Lung (tissue), 12 donors: ENCODE measurements around the gene SSU72. TPM values are rescaled to one million over a fixed set of nuclear protein-coding genes. Genes with fewer than 3 reads are reported as not detected.
"Not testable (repeated sequence)": the region's sequence is repeated elsewhere in the genome, so short reads cannot be mapped to it uniquely, and the experiment has no call there.

Experiments used
- ATAC-seq: fragments of 200-7000 bp; cut with Tn5 transposase; one replicate; pipeline ENCODE4 v1.9.1; 2020; ENCODE audit warnings: moderate number of reproducible peaks; ENCODE audit not compliant: insufficient read depth, low FRiP score
- DNase-seq, 3 donors: peaks; one replicate each; pipeline ENCODE4 v3.0.0-alpha.2; 2013 to 2017
- H3K27ac ChIP-seq, 2 donors: one replicate each; pipeline ENCODE4 v1.5.1; 2013; ENCODE audit warnings: mild to moderate bottlenecking in 2 of 2, moderate library complexity in 2 of 2, control low read depth in 1 of 2, inconsistent platforms in 1 of 2, low read depth in 1 of 2, low read length in 1 of 2
- H3K27me3 ChIP-seq, 3 donors: one replicate each; pipeline ENCODE4 v1.5.1; 2013; ENCODE audit warnings: low read length in 2 of 3; ENCODE audit not compliant: control insufficient read depth in 3 of 3, insufficient read depth in 3 of 3
- H3K36me3 ChIP-seq, 4 donors: one replicate each; pipeline ENCODE4 v1.5.1; 2013; ENCODE audit warnings: low read length in 4 of 4, mild to moderate bottlenecking in 1 of 4, moderate library complexity in 1 of 4; ENCODE audit not compliant: control insufficient read depth in 4 of 4, insufficient read depth in 4 of 4
- H3K4me1 ChIP-seq, 5 donors: one replicate each; pipeline ENCODE4 v1.5.1; 2013; ENCODE audit warnings: low read length in 5 of 5, mild to moderate bottlenecking in 2 of 5, moderate library complexity in 1 of 5; ENCODE audit not compliant: control insufficient read depth in 5 of 5, insufficient read depth in 5 of 5
- H3K4me3 ChIP-seq: one replicate; pipeline ENCODE4 v1.5.1; 2013; ENCODE audit warnings: mild to moderate bottlenecking, control low read depth, moderate library complexity
- H3K9ac ChIP-seq, 2 donors: one replicate each; pipeline ENCODE4 v1.5.1; 2013; ENCODE audit warnings: low read length in 2 of 2, control low read depth in 1 of 2; ENCODE audit not compliant: insufficient read depth in 1 of 2
- H3K9me3 ChIP-seq, 4 donors: one replicate each; pipeline ENCODE4 v1.5.1; 2013; ENCODE audit warnings: low read length in 3 of 4, mild to moderate bottlenecking in 1 of 4, moderate library complexity in 1 of 4; ENCODE audit not compliant: control insufficient read depth in 4 of 4, insufficient read depth in 3 of 4
- CTCF ChIP-seq: IDR thresholded peaks from 2 replicates; pipeline ENCODE4 v1.5.1; 2012; ENCODE audit warnings: mild to moderate bottlenecking; ENCODE audit errors: control extremely low read depth, extremely low read depth
- WGBS, 2 donors: extraction: QIAGEN DNeasy Blood & Tissue Kit; methylation state at CpG; one replicate each; pipeline ENCODE4 v1.1.7; 2013; 5-methylcytosine and 5-hydroxymethylcytosine counted together
- polyA plus RNA-seq, 2 donors: library from polyadenylated mRNA; stranded (reverse); fragments of 200-250 nt; gene quantifications; one replicate each; pipeline ENCODE4 v1.2.1, GENCODE V29; 2013
- total RNA-seq, 2 donors: library from RNA; depleted of rRNA in 1 of 2; stranded (reverse); fragments of >200 nt in 1 of 2; gene quantifications; one replicate each; pipeline ENCODE4 v1.2.1, GENCODE V29; 2014 to 2021
- donor health status: control.
- donor health status: control.
- donor health status: Bipolar disorder and iron deficiency.
- donor health status: healthy.
- donor health status: DM: yes; HTN: yes; CAD: no.

The SSU72 gene
- total and polyA plus RNA-seq, 4 donors, result 63.7 to 128 (median 100) TPM

GRCh38 chr1:1536019-1536937 lies 38.4 kb downstream of the SSU72 start:
- no peak for TF ChIP-seq CTCF
- ATAC-seq, result no peak
- Histone ChIP-seq H3K36me3 (peaks cover 0 to 9% (median 3%) of the 10 kb centered on the region in 4 donors), H3K4me3 (no peak overlapping the region), H3K9me3 (peaks cover 0 to 6% (median 0%) of the 10 kb centered on the region in 4 donors), H3K27me3 (no peaks in the 10 kb centered on the region), H3K9ac (no peak overlapping the region), H3K27ac (no peak overlapping the region), H3K4me1 (peaks cover 0 to 10% (median 3%) of the 10 kb centered on the region in 5 donors)
- no peak for DNase-seq
- WGBS, 2 donors, result 87 to 90% methylated on average over 46 to 48 of the region's 48 CpGs

- 95 to 96% methylated on average over 55 to 66 of the region's 66 CpGs for WGBS, 2 donors
Observed at GRCh38 chr1:1535201-1536018, 39.3 kb downstream of the SSU72 start.

GRCh38 chr1:1534401-1535154 lies 40.1 kb downstream of the SSU72 start:
- peaks cover 0 to 4% (median 0%) of the 10 kb centered on the region in 4 donors for H3K9me3 ChIP-seq
- ATAC-seq (no peak), DNase-seq (no peak)
- 91 to 93% methylated on average over 30 to 31 of the region's 31 CpGs for WGBS, 2 donors
- H3K36me3 ChIP-seq, result peaks cover 0 to 17% (median 6%) of the 10 kb centered on the region in 4 donors
- H3K27me3 ChIP-seq, result no peaks in the 10 kb centered on the region
- no peak overlapping the region for H3K4me3 ChIP-seq
- peaks cover 0 to 6% (median 3%) of the 10 kb centered on the region in 5 donors for H3K4me1 ChIP-seq
- no peak overlapping the region for H3K27ac ChIP-seq
- TF ChIP-seq CTCF, result no peak
- no peak overlapping the region for H3K9ac ChIP-seq

More at GRCh38 chr1:1535201-1536018, 39.3 kb downstream of the SSU72 start:
- peaks cover 0 to 4% (median 0%) of the 10 kb centered on the region in 4 donors for H3K9me3 ChIP-seq
- H3K9ac ChIP-seq, result no peak overlapping the region
- H3K4me3 ChIP-seq, result no peak overlapping the region
- no peaks in the 10 kb centered on the region for H3K27me3 ChIP-seq
- H3K4me1 ChIP-seq, result peaks cover 0 to 6% (median 3%) of the 10 kb centered on the region in 5 donors
- no peak overlapping the region for H3K27ac ChIP-seq
- DNase-seq (no peak), ATAC-seq (no peak)
- no peak for TF ChIP-seq CTCF
- peaks cover 0 to 10% (median 2%) of the 10 kb centered on the region in 4 donors for H3K36me3 ChIP-seq

- ATAC-seq, DNase-seq, H3K4me1 ChIP-seq, H3K9ac ChIP-seq, H3K9me3 ChIP-seq, H3K27me3 ChIP-seq, H3K27ac ChIP-seq, H3K4me3 ChIP-seq: not testable (repeated sequence)
- WGBS, 2 donors, result 93 to 96% methylated on average over 14 to 18 of the region's 18 CpGs
- peaks cover 0 to 20% (median 8%) of the 10 kb centered on the region in 4 donors for H3K36me3 ChIP-seq
Observed at GRCh38 chr1:1533894-1534291, 40.8 kb downstream of the SSU72 start.

- H3K27ac ChIP-seq, DNase-seq, H3K4me3 ChIP-seq, H3K9me3 ChIP-seq, H3K4me1 ChIP-seq, H3K9ac ChIP-seq, H3K27me3 ChIP-seq, ATAC-seq: not testable (repeated sequence)
- peaks cover 0 to 20% (median 11%) of the 10 kb centered on the region in 4 donors for H3K36me3 ChIP-seq
- WGBS, 2 donors, result 63 to 72% methylated on average over 11 to 22 of the region's 22 CpGs
Observed at GRCh38 chr1:1533176-1533893, 41.3 kb downstream of the SSU72 start.
